Dedifferentiated amniotic fluid mesenchymal stem cell (primary cell): ENCODE data around the gene MORF4L1.
"Not testable (repeated sequence)": the region's sequence is repeated elsewhere in the genome, so short reads cannot be mapped to it uniquely, and the experiment has no call there.

Source experiments
- DNase-seq: peaks from one replicate; pipeline ENCODE4 v3.0.0-alpha.2; 2016; ENCODE audit errors: extremely low spot score

MORF4L1 gene

GRCh38 chr15:78855746-78856145 is 16.9 kb upstream of the MORF4L1 start:
- peak; percentile 90 for DNase-seq

DNA sequence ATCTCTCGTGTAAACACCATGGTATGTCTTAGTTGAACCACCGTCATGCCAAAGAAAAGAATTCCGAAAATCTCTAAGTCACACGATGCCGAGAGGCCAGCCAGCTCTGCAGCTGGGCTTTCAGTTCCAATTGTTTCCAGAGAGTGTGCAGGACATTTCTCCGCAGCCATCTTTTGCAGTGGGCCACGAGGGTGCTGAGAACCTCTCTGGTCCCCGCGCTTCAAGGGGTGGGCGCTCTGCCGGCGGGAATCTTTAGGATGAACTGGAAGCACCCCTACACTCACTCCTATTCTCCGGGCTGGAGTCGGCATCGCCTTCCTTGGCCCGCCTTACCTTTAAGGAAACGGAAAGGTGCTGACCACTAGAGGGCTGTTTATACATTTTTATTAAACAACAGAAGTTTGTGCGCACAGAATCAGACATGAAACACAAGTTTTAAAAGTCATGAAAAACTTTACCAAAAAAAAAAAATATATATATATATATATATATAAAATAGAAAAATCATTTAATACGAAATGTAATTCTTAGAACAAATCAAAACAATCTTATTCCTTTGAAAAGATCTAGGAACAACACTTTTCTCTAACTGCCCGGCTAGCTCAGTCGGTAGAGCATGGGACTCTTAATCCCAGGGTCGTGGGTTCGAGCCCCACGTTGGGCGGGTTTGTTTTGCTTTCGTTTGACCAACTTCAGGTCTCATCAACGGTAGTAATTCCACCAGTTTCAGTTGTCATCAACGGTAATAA is 12.5 kb upstream of the MORF4L1 start:
- peak; percentile 90 for DNase-seq

DNA sequence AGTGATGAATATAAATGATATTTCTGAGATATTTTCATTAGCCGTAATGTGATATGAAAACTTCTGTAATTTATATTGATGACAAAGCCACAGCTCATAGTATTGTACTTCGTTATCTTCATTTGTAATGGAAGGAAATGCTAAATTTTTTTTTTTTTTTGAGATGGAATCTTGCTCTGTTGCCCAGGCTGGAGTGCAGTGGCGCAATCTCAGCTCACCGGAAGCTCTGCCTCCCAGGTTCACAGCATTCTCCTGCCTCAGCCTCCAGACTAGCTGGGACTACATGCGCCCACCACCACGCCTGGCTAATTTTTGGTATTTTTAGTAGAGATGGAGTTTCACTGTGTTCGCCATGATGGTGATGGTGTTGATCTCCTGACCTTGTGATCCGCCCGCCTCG is 7.1 kb upstream of the MORF4L1 start:
- not testable (repeated sequence) for DNase-seq

DNA sequence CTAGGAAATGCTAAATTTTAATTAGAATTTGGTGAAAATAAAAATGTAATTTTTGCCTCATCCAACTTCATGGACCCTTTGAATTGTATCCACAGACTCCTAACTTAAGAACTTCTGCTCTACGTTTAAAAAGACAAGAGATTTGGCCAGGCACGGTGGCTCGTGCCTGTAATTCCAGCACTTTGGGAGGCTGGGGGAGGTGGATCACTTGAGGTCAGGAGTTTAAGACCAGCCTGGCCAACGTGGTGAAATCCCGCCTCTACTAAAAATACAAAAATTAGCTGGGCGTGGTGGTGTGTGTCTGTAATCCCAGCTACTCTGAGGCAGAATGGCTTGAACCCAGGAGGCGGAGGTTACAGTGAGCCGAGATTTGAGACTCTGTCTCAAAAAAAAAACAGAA is 6.7 kb upstream of the MORF4L1 start:
- not testable (repeated sequence) for DNase-seq

DNA sequence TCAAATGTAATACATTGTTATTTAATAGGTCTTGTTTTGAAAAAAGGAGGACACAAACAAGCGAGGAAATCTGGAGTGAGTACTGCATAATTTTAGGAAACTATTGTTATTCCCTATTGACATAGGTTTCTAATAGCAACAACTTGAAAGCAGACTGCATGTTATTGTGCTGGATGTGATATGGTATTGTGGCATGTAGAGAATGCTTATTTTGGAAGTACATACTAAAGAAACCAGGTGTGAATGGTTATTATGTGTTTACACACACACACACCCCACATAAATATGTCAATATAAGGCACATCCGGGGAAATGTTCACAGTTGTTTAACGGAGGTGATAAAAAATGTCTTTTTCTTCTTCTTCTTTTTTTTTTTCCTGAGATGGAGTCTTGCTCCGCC is 5.9 kb upstream of the MORF4L1 start:
- DNase-seq = no peak

DNA sequence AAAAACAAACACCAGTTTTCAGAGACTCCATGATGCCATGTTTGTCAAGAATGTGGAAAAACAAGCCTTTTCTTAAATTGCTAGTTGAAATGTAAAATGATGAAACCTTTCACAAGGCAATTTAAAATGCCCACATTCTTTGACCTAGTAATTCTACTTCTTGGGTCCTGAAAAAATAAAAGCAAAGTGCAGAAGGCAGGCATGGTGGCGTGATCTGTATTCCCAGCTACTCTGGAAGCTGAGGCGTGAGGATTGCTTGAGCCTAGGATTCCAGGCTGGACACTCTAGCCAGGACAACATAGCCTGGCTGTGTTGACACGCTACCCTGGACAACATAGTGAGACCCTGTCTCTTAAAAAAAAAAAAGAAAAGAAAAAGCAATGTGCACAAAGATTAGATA is 4.3 kb upstream of the MORF4L1 start:
- no peak for DNase-seq

- DNase-seq = not testable (repeated sequence)
Measured at GRCh38 chr15:78871483-78872127, 1.1 kb upstream of the MORF4L1 start.

DNA sequence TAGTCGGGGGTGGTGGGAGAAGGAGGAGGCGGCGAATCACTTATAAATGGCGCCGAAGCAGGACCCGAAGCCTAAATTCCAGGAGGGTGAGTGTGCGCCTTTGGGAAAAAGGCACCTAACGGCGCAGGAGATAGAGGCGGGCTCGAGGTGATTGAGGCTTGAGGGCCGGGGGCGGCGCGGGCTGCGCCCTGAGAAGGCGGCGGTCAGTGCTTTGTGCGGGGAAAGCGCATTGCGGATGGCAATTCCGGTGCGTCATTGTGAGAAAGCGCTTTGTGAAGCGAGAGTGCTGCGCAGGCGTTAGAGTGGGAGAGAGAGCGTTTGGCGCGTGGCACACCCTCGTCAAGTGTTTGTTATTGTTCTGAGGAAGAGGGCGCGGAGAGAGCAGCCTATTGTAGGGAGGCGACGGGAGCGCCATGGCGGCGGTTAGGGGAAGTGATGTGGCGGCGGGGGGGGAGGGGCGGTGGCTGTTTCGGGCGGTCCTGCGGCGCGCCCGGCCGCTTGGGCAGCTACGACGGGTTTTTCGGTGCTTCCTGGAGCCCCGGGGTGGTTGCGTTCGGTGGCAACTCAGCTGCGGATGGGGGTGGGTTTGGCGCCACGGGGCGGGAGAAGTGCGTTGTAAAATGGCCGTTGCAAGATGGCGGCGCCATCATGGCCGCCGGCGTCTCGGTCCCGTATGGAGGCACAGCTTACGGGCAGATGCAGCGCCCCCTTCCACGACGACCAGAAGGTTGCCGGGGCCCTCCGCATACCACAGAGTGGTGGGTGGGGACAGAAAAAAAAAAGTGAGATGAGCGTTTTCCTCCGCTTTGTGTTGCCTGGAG is 492 bp downstream of the MORF4L1 start:
- peak; percentile 91 for DNase-seq

DNA sequence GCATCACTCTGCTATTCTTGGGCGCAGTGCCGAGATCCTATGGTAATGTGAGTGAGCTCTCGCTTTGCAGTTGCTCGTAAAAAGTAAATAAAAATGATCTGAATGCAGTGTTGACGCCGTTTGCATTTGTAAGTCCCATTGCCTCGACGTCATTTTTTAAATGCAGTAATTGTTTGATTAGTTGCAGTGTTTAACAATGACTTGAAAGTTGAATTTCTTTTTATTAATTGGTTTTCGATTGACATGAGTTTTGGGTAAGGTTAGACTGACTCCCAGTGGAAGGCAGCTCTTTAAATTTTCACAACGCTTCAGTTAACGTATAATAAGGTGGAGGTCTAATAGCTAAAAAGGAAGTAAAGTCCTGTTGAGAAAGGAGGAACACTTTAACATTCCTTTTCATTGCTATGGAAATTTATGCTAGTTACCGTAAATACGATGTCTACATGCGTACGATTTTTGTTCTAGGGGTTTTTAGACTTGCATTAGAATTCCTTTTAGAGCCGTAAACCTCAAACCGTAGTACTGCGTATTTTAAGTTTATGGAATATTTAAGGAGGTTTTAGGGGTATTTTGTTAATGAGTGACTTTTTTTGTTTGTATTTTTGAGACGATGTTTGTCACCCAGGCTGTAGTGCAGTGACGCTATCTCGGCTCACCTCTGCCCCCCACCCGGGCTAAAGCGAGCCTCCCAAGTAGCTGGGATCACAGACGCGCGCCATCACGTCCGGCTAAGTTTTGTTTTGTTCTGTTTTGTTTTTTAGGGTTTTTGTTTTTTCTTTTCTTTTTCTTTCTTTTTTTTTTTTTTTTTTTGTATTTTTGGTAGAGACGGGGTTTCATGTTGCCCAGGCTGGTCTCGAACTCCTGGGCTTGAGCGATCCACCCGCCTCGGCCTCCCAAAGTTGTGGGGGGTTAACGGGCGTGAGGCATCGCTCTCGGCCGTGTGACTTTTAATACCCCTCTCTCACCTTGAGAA is 1.4 kb downstream of the MORF4L1 start:
- DNase-seq = no peak

DNA sequence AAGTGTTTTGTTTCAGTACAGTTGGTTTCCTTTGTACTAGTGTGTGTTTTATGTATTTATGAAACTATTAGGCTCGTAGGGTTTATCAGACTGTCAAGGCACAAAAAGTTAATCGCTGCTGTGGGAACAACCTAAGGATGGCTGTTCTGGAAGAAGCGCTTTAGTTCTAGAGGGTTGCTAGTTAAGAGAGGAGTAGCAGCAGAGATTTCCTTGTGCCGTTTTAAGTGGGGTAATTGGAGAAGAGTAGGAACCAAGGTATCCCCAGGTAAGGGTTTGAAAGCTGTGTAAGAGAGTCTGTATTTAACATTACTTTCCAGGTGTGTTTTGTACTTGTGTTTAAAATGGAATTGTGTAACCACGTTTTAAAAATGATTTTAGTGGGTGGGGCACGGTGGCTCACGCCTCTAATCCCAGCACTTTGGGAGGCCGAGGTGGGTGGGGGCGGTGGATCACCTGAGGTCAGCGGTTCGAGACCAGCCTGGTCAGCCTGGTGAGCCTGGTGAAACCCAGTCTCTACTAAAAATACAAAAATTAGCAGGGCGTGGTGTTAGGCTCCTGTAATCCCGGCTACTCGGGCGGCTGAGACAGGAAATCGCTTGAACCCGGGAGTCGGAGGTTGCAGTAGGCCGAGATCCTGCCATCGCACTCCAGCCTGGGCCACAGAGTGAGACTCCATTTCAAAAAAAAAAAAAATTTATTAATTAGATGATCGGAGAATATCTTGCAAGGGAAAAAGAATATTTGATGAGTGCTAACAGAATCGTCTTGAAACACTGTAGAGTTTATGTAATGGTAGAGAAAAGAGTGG is 2.6 kb downstream of the MORF4L1 start:
- DNase-seq = no peak

DNA sequence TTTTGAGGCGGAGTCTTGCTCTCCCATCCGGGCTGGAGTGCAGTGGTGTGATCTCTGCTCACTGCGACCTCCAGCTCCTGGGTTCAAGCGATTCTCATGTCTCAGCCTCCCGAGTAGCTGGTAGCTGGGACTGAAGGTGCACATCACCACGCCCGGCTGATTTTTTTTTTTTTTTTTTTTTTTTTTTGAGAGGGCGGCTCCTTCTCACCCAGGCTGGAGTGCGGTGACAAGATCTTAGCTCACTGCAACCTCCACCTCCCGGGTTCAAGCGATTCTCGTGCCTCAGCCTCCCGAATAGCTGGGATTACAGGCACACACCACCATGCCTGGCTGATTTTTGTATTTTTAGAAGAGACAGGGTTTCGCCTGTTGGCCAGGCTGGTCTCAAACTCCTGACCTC is 4.3 kb downstream of the MORF4L1 start:
- not testable (repeated sequence) for DNase-seq

DNA sequence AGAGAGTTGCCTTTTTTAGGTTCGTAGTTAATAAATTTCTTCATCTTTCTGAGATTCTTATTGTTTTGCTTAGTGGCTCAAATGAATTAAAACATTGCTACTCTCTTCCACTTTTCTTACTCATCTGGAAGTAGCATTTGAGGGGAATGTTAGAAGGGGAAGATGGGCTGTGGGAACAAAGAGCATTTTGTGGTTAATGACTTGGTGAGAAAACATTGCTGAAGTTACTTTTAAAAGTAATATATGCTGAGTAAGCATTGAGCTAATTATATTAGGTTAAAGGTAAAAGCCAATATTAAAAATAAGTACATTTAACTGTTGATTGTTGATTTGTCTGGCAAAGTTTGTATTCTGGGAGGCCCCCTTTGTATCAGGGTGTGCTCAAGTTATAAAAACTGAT is 5.7 kb downstream of the MORF4L1 start:
- no peak for DNase-seq

DNA sequence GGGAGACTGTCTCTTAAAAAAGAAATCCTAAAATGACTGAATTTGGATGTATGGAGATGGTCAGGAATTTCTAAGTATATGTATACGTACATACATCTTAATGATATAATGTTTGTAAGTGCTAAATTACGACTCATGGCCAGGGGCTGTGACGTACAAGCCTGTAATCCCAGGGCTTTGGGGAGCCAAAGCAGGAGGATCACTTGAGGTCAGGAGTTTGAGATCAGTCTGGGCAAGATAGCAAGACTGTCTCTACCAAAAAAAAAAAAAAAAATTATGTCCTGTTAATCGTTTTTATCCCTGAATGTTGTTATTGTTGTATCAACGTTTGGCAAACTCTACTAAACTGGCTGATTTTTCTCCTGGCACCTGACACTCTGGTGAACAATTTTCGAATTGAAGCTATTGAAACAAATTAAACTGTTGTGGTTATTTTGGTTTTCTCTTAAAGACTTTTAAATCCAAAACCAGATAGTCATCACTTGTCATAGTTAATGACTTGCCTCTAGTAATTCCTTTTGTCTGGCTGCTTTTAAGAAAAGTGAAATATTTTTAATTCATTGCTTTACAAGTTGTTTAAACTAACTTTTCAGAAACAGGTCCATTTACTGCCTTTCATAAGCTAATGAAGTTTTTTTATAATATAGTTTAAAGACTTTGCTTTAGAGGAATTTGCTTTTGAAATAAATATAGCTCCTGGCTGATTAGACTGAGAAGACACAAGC is 7.0 kb downstream of the MORF4L1 start:
- DNase-seq = no peak

DNA sequence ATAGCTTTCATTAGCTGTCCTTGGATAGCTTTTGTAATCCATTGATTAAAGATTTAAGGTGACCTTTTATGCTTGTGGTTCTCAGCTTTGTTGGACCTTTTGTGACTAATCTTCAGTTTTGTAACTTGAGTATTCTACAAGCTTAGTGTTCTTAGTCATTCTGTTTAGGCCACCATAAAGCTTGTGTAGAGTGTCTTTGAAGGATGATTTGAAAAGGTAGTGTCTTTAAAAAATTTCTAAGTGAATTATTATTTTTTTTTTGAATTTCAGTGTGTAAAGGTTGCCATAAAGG is 7.5 kb downstream of the MORF4L1 start:
- DNase-seq = no peak

DNA sequence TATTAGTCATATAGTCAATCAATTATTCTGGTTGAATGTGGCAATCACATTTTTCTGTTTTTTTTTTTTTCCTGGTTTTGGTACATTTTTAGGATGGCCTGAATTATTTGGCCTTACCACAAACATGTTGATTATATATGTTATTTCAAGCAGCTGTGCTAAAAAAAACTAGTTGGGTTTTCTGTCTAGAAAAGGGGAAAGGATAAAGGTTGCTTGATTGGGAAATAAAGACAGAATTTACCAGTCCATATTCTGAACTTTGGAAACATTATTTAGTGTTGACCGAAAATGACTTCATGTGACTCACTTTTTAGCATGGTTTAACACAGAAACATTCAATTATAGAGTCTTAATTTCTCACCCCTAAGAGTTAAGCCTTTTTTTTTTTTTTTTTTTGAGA is 8.1 kb downstream of the MORF4L1 start:
- DNase-seq = no peak

- DNase-seq = no peak
Measured at GRCh38 chr15:78881681-78882080, 9.0 kb downstream of the MORF4L1 start.

- DNase-seq = no peak
Measured at GRCh38 chr15:78889000-78889399, 16.3 kb downstream of the MORF4L1 start.

- DNase-seq = no peak
Measured at GRCh38 chr15:78893538-78893937, 20.8 kb downstream of the MORF4L1 start.

GRCh38 chr15:78895471-78895870 is 22.8 kb downstream of the MORF4L1 start:
- DNase-seq = no peak

DNA sequence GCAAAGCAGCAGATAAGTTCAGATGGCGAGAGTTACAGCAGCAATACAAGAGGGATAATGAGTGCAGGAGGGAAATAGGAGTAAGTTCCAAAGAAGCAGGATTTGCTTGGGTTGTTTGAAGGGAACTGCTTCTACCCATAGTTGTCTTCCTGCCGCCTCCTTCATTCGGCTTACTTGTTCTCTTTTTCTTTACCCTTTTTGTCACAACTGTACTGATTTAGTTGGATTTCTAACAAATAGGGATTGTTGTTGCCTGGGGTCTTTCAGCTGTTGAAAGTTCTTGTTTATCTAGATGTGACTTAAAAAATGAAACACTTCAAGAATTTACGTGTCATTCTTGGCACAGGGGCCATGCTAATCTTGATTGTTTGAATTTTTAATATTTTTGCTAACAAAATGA is 25.9 kb downstream of the MORF4L1 start:
- no peak for DNase-seq
